ENCODE measurements around the gene HERC2.

- TF ChIP-seq, protein P1, sequence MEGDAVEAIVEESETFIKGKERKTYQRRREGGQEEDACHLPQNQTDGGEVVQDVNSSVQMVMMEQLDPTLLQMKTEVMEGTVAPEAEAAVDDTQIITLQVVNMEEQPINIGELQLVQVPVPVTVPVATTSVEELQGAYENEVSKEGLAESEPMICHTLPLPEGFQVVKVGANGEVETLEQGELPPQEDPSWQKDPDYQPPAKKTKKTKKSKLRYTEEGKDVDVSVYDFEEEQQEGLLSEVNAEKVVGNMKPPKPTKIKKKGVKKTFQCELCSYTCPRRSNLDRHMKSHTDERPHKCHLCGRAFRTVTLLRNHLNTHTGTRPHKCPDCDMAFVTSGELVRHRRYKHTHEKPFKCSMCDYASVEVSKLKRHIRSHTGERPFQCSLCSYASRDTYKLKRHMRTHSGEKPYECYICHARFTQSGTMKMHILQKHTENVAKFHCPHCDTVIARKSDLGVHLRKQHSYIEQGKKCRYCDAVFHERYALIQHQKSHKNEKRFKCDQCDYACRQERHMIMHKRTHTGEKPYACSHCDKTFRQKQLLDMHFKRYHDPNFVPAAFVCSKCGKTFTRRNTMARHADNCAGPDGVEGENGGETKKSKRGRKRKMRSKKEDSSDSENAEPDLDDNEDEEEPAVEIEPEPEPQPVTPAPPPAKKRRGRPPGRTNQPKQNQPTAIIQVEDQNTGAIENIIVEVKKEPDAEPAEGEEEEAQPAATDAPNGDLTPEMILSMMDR (IDR thresholded peaks at IDR 0.05; ENCODE audit: insufficient read depth, low read length, poor library complexity, severe bottlenecking), result no peak
- no peak for TF ChIP-seq EZH2phosphoT487 (conservative IDR thresholded peaks at IDR 0.05; ENCODE audit: low read length)
Measured at GRCh38 chr15:28101201-28101600, 220.8 kb downstream of the HERC2 start.
